Left ventricle myocardium inferior (tissue), 1 donor: ENCODE measurements around the gene COG1. TPM values are rescaled to one million over a fixed set of nuclear protein-coding genes. Genes with fewer than 3 reads are reported as not detected.

Experiments used
- DNase-seq: peaks from one replicate; pipeline ENCODE4 v3.0.0-alpha.2; 2020
- H3K27ac ChIP-seq: fragments of 200-600 bp; replicated peaks from 2 replicates; pipeline ENCODE4 v1.8.0; 2021
- H3K27me3 ChIP-seq: fragments of 200-600 bp; 2 replicates; pipeline ENCODE4 v1.8.0; 2021; ENCODE audit warnings: low read depth
- H3K36me3 ChIP-seq: fragments of 200-600 bp; 2 replicates; pipeline ENCODE4 v1.8.0; 2021
- H3K4me1 ChIP-seq: fragments of 200-600 bp; 2 replicates; pipeline ENCODE4 v1.8.0; 2021
- H3K4me3 ChIP-seq: fragments of 200-600 bp; 2 replicates; pipeline ENCODE4 v1.8.0; 2021; ENCODE audit warnings: mild to moderate bottlenecking, moderate library complexity
- H3K9me3 ChIP-seq: fragments of 200-600 bp; replicated peaks from 2 replicates; pipeline ENCODE4 v1.8.0; 2021
- intact Hi-C: fragments of 100-400 bp; cut with micrococcal nuclease; formaldehyde crosslinking; loops from one replicate; pipeline ENCODE4 v1.11.0; 2022
- total RNA-seq: library from RNA; stranded (reverse); fragmentation: NEBNext Ultra II Directional; extraction: Animal tissue kit (Norgen Biotek cat#: 25700); gene quantifications from one replicate; pipeline ENCODE4 v1.2.1, GENCODE V29; 2021
- TF ChIP-seq, protein P1 (sequence below): fragments of 200-600 bp; IDR thresholded peaks from 2 replicates; pipeline ENCODE4 v1.8.0; 2021; ENCODE audit warnings: antibody characterized with exemption, mild to moderate bottlenecking, borderline replicate concordance
- donor health status: DM: no; HTN: yes; CAD: no; lungs with severe emphysema.

Gene COG1
- total RNA-seq, 1 donor from 2014 or later = 44.7 TPM

DNA sequence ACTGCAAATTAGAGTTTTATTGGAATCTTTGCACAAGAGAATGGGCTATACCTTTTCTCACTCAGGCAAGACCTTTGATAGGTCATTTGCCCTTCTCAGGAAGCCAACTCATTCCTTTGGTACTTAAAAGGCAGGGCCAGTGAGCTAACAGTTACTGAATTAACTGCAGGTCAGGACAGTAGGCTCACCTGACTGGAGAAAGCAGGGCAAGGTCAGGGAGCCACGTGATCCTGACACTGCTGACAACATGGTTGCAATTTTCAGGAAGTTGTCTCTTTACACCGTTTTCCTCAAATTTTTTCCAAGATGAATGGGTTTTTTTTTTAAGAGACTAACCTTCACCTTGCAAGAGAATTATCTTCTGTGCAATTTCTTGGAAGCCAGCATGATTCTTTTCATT lies 47.7 kb downstream of the COG1 start:
- H3K9me3 ChIP-seq = no peaks in the 10 kb centered on the region
- intact Hi-C loops = no loop called here
- peaks cover 67% of the 10 kb centered on the region for H3K36me3 ChIP-seq
- H3K4me1 ChIP-seq = peaks cover 40% of the 10 kb centered on the region
- H3K27me3 ChIP-seq = no peaks in the 10 kb centered on the region
- H3K27ac ChIP-seq = no peak overlapping the region
- TF ChIP-seq, protein P1, sequence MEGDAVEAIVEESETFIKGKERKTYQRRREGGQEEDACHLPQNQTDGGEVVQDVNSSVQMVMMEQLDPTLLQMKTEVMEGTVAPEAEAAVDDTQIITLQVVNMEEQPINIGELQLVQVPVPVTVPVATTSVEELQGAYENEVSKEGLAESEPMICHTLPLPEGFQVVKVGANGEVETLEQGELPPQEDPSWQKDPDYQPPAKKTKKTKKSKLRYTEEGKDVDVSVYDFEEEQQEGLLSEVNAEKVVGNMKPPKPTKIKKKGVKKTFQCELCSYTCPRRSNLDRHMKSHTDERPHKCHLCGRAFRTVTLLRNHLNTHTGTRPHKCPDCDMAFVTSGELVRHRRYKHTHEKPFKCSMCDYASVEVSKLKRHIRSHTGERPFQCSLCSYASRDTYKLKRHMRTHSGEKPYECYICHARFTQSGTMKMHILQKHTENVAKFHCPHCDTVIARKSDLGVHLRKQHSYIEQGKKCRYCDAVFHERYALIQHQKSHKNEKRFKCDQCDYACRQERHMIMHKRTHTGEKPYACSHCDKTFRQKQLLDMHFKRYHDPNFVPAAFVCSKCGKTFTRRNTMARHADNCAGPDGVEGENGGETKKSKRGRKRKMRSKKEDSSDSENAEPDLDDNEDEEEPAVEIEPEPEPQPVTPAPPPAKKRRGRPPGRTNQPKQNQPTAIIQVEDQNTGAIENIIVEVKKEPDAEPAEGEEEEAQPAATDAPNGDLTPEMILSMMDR = no peak
- no peak overlapping the region for H3K4me3 ChIP-seq
- no peak for DNase-seq

DNA sequence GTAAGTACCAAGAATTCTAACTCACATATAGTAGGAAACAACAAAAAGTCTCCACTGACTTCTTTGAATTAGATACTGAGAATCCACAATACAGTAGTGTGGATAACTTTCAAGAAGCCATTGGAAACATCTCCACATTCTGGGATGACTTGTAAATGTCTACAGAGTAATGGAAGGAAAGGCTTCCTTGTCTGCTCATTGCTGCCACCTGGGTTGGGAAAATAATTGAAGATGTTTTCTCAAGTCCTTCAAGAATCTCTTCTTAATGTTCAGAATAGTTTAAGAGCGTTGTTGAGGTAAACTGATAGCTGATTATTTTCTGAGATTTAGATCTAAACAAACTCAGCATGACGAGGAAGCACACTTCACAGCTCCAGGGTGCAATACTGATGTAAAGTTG lies 54.9 kb downstream of the COG1 start:
- Histone ChIP-seq H3K27ac (no peak overlapping the region), H3K9me3 (no peaks in the 10 kb centered on the region), H3K27me3 (no peaks in the 10 kb centered on the region), H3K4me1 (no peaks in the 10 kb centered on the region), H3K4me3 (no peak overlapping the region), H3K36me3 (peaks cover 42% of the 10 kb centered on the region)
- TF ChIP-seq, protein P1 = no peak
- DNase-seq = no peak
- intact Hi-C loops = no loop called here

DNA sequence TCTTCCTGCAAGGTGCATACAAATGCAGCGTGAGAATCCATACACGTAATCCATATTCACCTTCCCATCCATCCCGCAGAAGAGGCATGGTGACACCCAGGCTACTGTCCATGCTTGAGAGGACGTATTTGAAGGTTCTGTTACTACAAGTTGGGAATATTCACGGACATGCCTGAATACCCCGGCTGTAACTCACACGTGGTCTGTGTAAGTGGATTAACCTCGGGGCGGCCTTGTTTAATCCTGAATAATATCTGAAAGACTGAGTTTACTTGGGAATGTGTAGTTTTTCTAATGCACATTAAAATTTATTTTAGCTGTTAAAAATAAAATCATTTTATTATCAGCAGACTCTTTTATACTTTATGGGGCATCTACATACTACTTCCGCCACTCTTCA lies 55.7 kb downstream of the COG1 start:
- intact Hi-C loops = no loop called here
- TF ChIP-seq, protein P1 = no peak
- DNase-seq = no peak

DNA sequence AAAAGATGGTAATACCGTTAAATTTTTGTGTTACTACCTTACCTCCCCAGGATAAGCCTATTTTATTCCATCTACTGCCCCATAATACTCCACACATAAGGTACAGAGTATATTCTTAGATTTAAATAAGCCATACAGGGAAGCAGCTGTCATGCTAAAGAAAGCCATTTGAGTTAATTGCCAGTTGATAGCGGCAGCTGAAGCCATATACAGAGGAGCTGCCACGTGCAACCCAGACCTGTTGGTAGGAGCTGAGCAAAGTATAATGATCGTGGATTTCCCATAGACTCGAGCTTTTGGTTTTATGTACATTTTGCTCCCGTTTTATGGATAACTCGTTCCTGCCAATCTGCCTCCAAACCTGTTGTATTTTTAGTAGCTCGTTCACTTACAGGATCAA lies 56.8 kb downstream of the COG1 start:
- no peak overlapping the region for H3K4me3 ChIP-seq
- H3K9me3 ChIP-seq = no peaks in the 10 kb centered on the region
- peaks cover 24% of the 10 kb centered on the region for H3K36me3 ChIP-seq
- no peak overlapping the region for H3K27ac ChIP-seq
- H3K4me1 ChIP-seq = no peaks in the 10 kb centered on the region
- no peaks in the 10 kb centered on the region for H3K27me3 ChIP-seq
- TF ChIP-seq, protein P1 = no peak
- intact Hi-C loops = no loop called here
- no peak for DNase-seq

More for the DNA sequence above, 55.7 kb downstream of the COG1 start:
- H3K36me3 ChIP-seq = peaks cover 35% of the 10 kb centered on the region
- no peaks in the 10 kb centered on the region for H3K9me3 ChIP-seq
- H3K4me3 ChIP-seq = no peak overlapping the region
- no peaks in the 10 kb centered on the region for H3K4me1 ChIP-seq
- H3K27ac ChIP-seq = no peak overlapping the region
- no peaks in the 10 kb centered on the region for H3K27me3 ChIP-seq

DNA sequence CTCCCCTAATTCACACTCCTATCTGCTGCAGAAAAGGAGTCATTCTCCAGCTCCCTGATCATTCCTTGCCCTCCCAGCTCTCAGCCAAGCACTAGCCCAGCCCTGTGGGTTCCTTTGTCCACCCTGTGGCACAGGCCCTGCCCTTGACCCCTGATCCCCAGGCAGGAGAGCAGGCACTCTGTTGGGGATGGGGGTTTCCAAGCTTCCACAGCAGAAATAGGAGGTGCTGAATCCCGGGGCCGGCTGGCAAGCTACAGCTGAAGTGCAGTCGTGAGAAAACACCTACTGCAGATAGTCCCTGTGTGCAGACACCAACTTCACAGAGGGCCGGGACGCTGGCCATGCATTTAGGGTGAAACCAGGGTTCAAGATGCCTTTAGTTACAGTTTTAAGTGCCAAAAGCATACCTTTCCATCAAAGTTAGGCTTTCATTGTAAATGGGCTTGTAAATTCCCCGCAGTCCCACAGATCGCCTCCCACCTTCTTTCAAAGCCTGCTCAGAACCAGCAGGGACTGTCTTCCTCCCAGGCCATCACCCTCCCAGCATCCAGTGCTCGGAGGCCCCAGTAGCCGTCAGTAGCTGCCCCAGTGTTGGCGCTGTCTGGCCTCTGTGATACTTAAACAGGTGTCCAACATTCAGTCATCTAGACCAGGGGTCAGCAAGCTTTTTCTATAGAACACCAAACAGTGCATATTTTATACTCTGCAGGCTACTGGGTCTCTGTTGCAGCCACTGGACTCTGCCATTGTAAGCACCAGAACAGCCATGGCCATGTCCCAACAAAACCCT lies 58.2 kb downstream of the COG1 start:
- peaks cover 4% of the 10 kb centered on the region for H3K4me1 ChIP-seq
- no peak overlapping the region for H3K4me3 ChIP-seq
- DNase-seq = no peak
- H3K9me3 ChIP-seq = no peaks in the 10 kb centered on the region
- intact Hi-C loops = no loop called here
- peaks cover 13% of the 10 kb centered on the region for H3K36me3 ChIP-seq
- no peaks in the 10 kb centered on the region for H3K27me3 ChIP-seq
- TF ChIP-seq, protein P1 = no peak
- no peak overlapping the region for H3K27ac ChIP-seq
